Measurements from ENCODE around the gene ALMS1. TPM values are rescaled to one million over a fixed set of nuclear protein-coding genes. Genes with fewer than 3 reads are reported as not detected.

The ALMS1 gene
- polyA plus RNA-seq, 1 of the 3 experiments (the other 2 are of a cell fraction), result 7.0 TPM

- H4K20me1 ChIP-seq (ENCODE audit: insufficient read depth), result no peaks in the 10 kb centered on the region
- TF ChIP-seq MEF2A (IDR thresholded peaks at IDR 0.05; ENCODE audit: borderline replicate concordance, low read depth) (no peak), MXI1 (IDR thresholded peaks at IDR 0.05; ENCODE audit: low read depth, low read length) (no peak), USF2 (IDR thresholded peaks at IDR 0.05; ENCODE audit: borderline replicate concordance, low read depth, low read length) (no peak), GABPA (IDR thresholded peaks at IDR 0.05; ENCODE audit: low read depth) (no peak), ZBTB33 (IDR thresholded peaks at IDR 0.05; ENCODE audit: borderline replicate concordance, low read depth) (no peak), RAD21 (IDR thresholded peaks at IDR 0.05; ENCODE audit: low read length) (no peak), USF1 (IDR thresholded peaks at IDR 0.05; ENCODE audit: borderline replicate concordance, low read depth) (no peak), FOSL2 (IDR thresholded peaks at IDR 0.05; ENCODE audit: borderline replicate concordance, low read depth) (no peak), TEAD4 (IDR thresholded peaks at IDR 0.05; ENCODE audit: borderline replicate concordance, insufficient read depth) (no peak)
- no peak overlapping the region for H3K27ac ChIP-seq (ENCODE audit: low read depth in 2 of 2, low read length in 1 of 2)
- H3K4me1 ChIP-seq (ENCODE audit: control insufficient read depth in 1 of 2, insufficient read depth in 2 of 2, low read depth in 1 of 2, low read length in 1 of 2), result no peaks in the 10 kb centered on the region
- no peaks in the 10 kb centered on the region for H3F3A ChIP-seq (replicated peaks; ENCODE audit: insufficient read depth)
- no peak overlapping the region for H3K4me2 ChIP-seq
- H3K9me2 ChIP-seq, result no peaks in the 10 kb centered on the region
- no peaks in the 10 kb centered on the region for H3K27me3 ChIP-seq (ENCODE audit: insufficient read depth)
- H3K4me3 ChIP-seq (ENCODE audit: low read depth in 2 of 2, low read length in 1 of 2), result no peak overlapping the region
- no peak overlapping the region for H3K9ac ChIP-seq
- H2AFZ ChIP-seq (ENCODE audit: low read depth), result no peak overlapping the region
- H3K36me3 ChIP-seq (replicated peaks in 1 of 2; ENCODE audit: control insufficient read depth in 1 of 2, insufficient read depth in 2 of 2, low read length in 1 of 2), result peaks cover 29 to 32% of the 10 kb centered on the region in 2 experiments
- H3K9me3 ChIP-seq, result no peaks in the 10 kb centered on the region
- POLR2A ChIA-PET, result no interaction called here
- no peak for DNase-seq
- CTCF ChIA-PET, result no interaction called here
- H3K79me2 ChIP-seq (ENCODE audit: insufficient read depth), result no peaks in the 10 kb centered on the region
Observed at GRCh38 chr2:73489053-73489452, 103.4 kb downstream of the ALMS1 start.

GRCh38 chr2:73494031-73494430 lies 108.4 kb downstream of the ALMS1 start:
- Histone ChIP-seq H2AFZ (ENCODE audit: low read depth) (no peak overlapping the region), H3K27ac (ENCODE audit: low read depth in 2 of 2, low read length in 1 of 2) (no peak overlapping the region), H3K4me3 (ENCODE audit: low read depth in 2 of 2, low read length in 1 of 2) (no peak overlapping the region), H3K4me1 (ENCODE audit: control insufficient read depth in 1 of 2, insufficient read depth in 2 of 2, low read depth in 1 of 2, low read length in 1 of 2) (no peaks in the 10 kb centered on the region), H3K4me2 (no peak overlapping the region), H4K20me1 (ENCODE audit: insufficient read depth) (no peaks in the 10 kb centered on the region), H3K36me3 (replicated peaks in 1 of 2; ENCODE audit: control insufficient read depth in 1 of 2, insufficient read depth in 2 of 2, low read length in 1 of 2) (peaks cover 24% of the 10 kb centered on the region in 2 experiments), H3K9me2 (no peaks in the 10 kb centered on the region), H3K27me3 (ENCODE audit: insufficient read depth) (no peaks in the 10 kb centered on the region), H3K9me3 (no peaks in the 10 kb centered on the region), H3F3A (replicated peaks; ENCODE audit: insufficient read depth) (no peaks in the 10 kb centered on the region), H3K9ac (no peak overlapping the region), H3K79me2 (ENCODE audit: insufficient read depth) (no peaks in the 10 kb centered on the region)
- DNase-seq, result no peak
- ChIA-PET POLR2A (interaction anchor here (0.6 kb wide), 1 partner anchor 25 kb away, joined by 3 read pairs; no protein-coding TSS in a partner anchor), CTCF (interaction anchor here (1.4 kb wide), 1 partner anchor 35 kb away, joined by 3 read pairs; no protein-coding TSS in a partner anchor)
- WGBS (ENCODE audit: low lambda C conversion rate), result 82% methylated on average over 2 of the region's 2 CpGs
- TF ChIP-seq SIN3A (IDR thresholded peaks at IDR 0.05; ENCODE audit: borderline replicate concordance, low read depth, low read length), result no peak
- TF ChIP-seq RAD21 (IDR thresholded peaks at IDR 0.05; ENCODE audit: low read length), result no peak
- TF ChIP-seq ELF1 (IDR thresholded peaks at IDR 0.05), result no peak
- TF ChIP-seq RFX5 (IDR thresholded peaks at IDR 0.05; ENCODE audit: low read length), result no peak
- no peak for TF ChIP-seq POLR2AphosphoS5 (IDR thresholded peaks at IDR 0.05; ENCODE audit: low read depth, low read length)
- no peak for TF ChIP-seq ZBTB33 (IDR thresholded peaks at IDR 0.05; ENCODE audit: borderline replicate concordance, low read depth)
- TF ChIP-seq PBX3 (IDR thresholded peaks at IDR 0.05), result no peak
